GM18505 (cell line): ENCODE measurements around the gene GSAP.

ENCODE experiments used
- ATAC-seq: cut with Tn5 transposase; IDR thresholded peaks from one replicate; pipeline ENCODE4 v1.9.1; 2021; ENCODE audit not compliant: unreplicated experiment
- POLR2A ChIP-seq: IDR thresholded peaks from 4 replicates; pipeline ENCODE4 v1.6.1; 2011; ENCODE audit warnings: borderline replicate concordance; ENCODE audit not compliant: insufficient read depth, insufficient read length; ENCODE audit errors: extremely low read depth

Gene GSAP

DNA sequence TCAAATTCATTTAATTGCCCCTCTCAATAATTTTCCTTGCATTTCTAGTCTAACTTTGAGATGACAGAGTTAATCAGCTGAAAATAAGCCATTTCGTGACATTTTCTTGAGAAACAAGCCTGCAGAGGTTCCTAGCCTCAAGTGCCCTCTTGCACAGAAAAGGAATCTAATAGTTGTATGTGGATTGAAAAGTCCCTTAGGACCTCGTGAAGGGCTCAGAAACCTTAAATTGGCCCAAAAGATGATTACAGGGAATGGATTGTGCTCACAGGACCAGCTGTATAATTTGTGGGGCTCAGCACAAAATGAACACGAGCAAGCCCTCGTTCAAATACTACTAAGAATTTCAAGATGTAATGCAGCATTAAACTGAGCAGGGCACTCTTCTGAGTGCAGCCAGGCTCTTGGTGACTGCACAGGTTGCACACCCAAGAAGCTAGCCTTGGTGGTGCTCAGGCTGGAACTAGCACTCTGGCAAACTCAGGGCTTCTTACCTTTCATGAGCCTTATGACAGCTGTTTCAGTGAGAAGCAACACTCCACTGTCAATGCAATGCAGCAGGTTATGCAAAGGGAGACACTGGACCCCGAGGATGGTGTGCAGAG lies 102.2 kb downstream of the GSAP start:
- no peak for ATAC-seq
- TF ChIP-seq POLR2A = no peak

DNA sequence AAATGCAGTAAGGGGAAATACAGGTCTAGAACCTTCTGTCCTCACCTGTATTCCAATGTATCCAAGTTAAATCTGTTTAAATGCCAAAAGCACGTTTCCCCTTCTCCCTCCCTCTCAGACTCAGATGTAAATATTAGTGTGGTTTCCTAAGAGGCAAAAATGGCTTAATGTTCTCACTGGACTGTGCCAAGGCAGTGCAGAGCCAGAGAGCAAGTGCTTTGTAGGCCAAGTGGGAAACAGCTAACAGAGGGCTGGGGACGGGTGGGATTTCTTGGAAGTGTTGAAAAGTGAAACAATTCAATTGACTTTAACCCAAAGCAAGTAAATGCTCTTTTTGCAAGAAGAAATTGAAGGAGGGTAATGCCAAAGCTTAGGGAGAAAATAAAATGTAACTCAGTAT lies 103.1 kb downstream of the GSAP start:
- TF ChIP-seq POLR2A = no peak
- no peak for ATAC-seq

DNA sequence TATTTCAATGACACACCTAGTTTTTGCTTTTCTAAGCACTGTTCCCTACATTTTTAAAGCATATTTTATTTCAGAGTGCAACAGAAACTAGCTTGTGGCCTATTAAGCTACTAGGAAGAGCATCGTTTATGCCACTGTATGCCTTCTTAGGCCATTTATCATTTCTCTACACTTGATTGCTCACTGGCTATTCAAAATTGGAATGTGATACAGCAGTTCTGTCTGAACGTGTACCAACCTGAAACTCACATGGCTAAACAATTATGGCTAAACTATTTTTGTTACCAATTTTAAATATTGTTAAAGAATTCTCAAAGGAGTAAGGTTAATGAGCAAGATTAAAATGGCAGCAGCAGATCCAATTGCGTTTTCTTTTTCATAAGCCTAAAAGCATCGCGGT lies 105.2 kb downstream of the GSAP start:
- no peak for TF ChIP-seq POLR2A
- ATAC-seq = no peak

DNA sequence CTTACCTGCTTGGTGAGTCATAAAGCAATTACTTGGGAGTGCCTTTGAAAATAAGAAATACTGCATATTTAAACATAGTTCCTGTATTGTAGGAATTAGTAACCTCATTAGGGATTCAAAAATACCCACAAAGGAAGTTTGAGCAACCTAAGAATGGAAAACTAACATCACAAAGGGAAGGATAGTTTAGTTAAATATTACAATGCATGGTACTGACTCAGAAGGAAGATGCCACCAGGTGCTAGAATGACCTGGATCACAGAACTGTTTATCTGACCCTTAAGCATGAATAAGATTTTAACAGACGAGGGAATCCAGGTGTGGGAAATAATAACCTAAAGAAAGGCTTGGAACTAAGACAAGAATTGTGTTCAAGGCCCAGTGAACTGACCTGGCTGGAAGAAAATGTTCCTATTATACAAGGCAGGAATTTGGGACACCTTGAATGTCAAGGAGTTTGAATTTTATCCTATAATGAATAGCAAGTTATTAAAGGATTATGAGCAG lies 106.4 kb downstream of the GSAP start:
- no peak for TF ChIP-seq POLR2A
- no peak for ATAC-seq

DNA sequence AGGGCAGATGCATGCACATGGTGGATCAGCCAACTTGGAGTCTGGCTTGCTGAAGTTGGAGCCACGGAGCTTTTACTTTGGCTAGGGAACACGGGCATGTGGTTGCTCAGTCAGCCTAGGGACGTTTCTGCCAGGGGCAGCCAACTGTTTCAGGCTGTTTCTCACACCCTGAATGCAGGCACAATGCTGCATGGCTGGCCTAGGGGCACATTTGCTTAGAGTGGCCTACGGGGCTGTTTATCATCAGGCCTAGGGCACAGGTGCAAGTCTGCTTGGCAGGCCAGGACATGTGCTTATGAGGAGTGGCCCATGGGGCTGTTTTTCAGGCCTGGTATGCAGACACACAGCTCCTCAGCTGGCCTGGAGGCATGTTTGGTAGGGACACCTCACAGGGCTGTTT lies 107.4 kb downstream of the GSAP start:
- TF ChIP-seq POLR2A = no peak
- ATAC-seq = no peak

GRCh38 chr7:77306231-77307067 lies 109.7 kb downstream of the GSAP start:
- ATAC-seq = no peak
- no peak for TF ChIP-seq POLR2A

- TF ChIP-seq POLR2A = no peak
- no peak for ATAC-seq
These were observed 120.6 kb downstream of the GSAP start for GRCh38 chr7:77295549-77295948.

- no peak for ATAC-seq
These were observed 123.1 kb downstream of the GSAP start for GRCh38 chr7:77293046-77293445.

GRCh38 chr7:77290425-77290824 lies 125.7 kb downstream of the GSAP start:
- ATAC-seq = no peak
- TF ChIP-seq POLR2A = no peak

More at GRCh38 chr7:77293046-77293445, 123.1 kb downstream of the GSAP start:
- TF ChIP-seq POLR2A = no peak

DNA sequence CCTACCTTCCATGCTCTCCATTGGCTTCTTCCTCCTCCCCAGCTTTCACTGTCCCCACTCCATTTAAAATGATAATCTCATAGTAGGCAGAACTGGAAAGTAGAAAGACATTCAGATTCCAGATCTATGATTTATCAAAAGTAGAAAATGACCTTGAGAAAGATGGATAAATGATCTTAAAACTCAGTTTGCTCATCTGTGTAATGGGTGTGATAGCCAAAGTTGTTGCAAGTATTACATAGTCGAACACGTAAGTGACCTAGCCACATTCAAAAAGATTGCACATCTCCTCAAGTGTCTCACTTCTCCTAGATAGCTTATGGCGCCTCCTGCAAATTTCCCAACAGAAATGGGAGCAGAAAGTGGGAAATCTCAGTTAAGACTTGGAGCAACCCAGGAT lies 126.8 kb downstream of the GSAP start:
- ATAC-seq = no peak

DNA sequence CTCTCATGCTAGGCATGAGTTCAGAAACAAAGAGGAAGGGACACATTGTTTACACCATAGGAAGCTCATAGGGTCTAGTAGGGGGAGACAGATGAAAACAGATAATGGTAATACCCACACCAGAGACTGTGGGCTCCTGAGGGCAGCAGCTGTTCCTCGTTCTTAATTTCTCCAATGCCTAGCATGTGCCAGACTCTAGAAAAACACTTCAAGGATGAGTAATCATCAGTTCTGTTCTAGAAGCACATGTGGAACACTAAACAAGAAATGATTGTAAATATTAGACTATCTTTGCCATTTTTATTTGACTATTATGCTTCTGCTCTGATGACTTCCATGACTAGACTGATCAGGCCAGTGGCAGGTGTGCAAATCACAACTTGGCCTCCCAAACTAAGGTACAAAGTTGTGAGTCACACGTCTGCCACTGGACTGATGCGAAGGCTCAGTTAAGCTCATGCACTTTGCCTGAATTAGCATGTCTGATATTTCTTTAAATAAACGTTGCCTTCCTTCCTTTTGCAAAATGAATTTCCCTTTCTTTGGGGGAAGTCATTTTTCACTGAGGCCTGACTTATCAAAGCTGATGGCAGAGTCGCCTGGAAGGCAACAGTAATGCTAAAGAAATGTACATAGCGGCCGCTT lies 127.4 kb downstream of the GSAP start:
- no peak for ATAC-seq
- TF ChIP-seq POLR2A = no peak

More for the DNA sequence above, 126.8 kb downstream of the GSAP start:
- TF ChIP-seq POLR2A = no peak

DNA sequence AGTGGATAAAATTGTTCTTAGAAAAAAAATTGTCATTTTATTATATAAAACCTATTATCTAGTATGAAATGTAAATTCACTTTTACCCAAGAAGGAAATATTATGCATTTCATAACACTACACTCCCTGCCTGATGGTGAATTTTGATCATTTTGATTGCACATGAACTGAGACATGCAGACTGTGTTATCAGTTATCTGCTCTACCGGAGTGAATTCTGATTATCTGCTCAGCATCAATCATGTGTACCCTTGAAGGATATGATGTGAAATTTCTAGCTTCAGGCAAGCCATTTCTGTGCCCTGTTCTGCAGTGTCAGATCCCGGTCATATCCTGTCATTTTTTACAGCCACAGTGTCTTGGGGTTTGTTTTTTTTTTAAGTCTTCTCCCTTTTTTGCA lies 131.5 kb downstream of the GSAP start:
- no peak for TF ChIP-seq POLR2A

GRCh38 chr7:77284005-77284404 lies 132.1 kb downstream of the GSAP start:
- no peak for TF ChIP-seq POLR2A
- ATAC-seq = no peak

More for the DNA sequence above, 131.5 kb downstream of the GSAP start:
- no peak for ATAC-seq

DNA sequence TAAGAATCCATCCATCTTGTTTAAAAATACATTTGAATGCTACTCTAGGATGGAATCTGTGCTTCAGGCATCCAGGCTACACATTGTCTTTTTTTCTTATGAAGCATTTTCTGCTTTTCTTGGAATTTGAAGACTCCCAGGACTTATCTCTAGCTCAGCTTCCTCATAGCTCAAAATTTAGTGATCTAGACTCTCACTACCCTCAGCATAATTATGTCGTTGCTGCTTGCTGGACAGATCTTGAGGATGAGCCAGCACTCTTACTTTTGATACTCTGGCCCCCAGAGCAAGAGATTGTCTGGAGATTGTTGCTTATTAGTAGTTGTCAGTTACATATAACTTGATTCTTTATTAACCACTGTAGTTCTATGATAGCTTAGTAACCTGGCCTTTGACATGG lies 133.3 kb downstream of the GSAP start:
- TF ChIP-seq POLR2A = no peak

DNA sequence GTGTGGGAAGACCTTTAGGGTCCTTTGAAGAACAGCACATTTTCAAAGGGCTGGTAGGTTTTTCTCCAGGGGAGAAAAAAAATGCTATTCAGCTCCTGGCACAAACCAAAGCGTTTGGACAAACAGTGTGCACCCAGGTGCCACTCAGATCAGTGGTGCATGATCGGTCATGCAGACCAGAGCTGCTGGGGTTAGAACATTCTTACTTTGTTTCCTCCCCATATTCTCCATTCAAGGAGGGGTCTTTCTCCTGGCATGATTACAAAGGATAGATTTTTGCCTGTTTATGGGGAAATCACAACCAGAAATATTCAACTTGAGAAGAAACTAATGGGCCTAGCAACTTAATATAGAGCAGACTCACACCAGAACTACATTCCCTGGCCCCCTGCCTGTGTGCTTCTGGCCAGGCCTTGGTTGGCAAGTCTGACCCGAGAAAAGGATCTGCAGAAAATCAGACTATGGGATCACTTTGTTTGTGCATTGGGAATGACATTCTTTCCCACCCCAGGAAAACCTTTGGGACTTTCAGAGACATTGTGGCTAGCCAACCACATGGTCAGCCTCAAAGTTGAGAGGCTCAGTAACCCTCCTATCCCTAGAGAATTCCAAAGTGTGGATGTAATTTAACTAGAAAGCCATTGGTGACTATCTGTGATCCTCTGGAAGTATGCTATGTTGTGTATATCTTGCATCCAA lies 134.2 kb downstream of the GSAP start:
- no peak for ATAC-seq

More for the DNA sequence above, 133.3 kb downstream of the GSAP start:
- ATAC-seq = no peak

More for the DNA sequence above, 134.2 kb downstream of the GSAP start:
- no peak for TF ChIP-seq POLR2A
